Gastroesophageal sphincter (tissue), 3 donors: ENCODE measurements around the gene UAP1L1.

ENCODE experiments used
- CTCF ChIP-seq, 4 experiments: fragments of 200-600 bp in 2 of 4; fragments of 450-650 bp in 2 of 4; sonication (generic) in 1 of 4; IDR thresholded peaks; one replicate each; pipeline ENCODE4 v1.5.1; 2017 to 2019; ENCODE audit warnings: antibody characterized with exemption in 4 of 4, mild to moderate bottlenecking in 2 of 4, moderate library complexity in 2 of 4
- EP300 ChIP-seq: sonication (generic); formaldehyde crosslinking; IDR thresholded peaks from one replicate; pipeline ENCODE4 v1.6.1; 2017; ENCODE audit warnings: antibody characterized with exemption, mild to moderate bottlenecking

DNA sequence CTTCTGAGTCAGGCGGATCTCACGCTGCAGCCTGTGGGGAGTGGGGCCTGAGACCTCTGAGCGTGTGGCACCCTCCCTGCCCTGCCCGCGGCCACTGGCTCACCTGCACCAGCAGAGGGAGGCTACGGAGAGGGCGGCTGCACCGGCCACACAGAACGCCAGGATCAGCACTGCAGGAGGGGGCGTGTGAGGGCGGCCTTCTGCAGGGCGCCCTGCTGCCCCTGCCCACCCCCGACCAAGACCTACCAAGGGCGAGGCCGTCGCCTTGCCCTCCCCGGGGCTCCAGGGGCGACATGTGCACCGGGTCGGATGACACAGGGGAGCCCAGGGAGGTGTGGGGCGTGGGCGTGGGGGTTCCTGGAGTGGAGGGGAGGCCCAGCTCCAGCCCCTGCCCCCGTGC is 36.7 kb upstream of the UAP1L1 start:
- TF ChIP-seq EP300 (no peak), CTCF (IDR thresholded peaks at IDR 0.05) (no peak)
